ENCODE measurements around the gene ZIC1. TPM values are rescaled to one million over a fixed set of nuclear protein-coding genes. Genes with fewer than 3 reads are reported as not detected.

ZIC1 gene
- total and polyA plus RNA-seq, 2 of the 13 experiments (the other 11 are each of a cell fraction or from before 2014, with no cell fraction given): not detected

DNA sequence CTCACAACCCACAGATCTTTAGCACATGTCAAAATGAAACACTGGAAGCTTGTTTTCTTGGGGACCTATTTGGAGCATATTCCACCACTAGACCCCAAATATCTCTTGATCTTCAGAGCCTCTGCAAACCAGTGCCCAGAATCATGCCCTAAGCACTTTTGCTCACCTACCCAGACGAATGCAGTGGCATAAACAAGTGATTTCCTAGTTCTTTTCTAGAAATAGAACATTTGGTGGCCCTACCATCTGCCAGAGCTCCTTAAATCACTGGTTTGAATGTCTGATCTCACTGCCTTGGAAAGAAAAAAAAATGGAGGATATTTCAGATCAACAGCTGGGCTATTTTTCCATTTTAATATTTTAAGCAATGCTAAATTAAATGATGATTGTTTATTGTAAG is 8.2 kb upstream of the ZIC1 start:
- FAIRE-seq: no peak
- no peak overlapping the region for H3K9ac ChIP-seq (ENCODE audit: insufficient read depth, low read depth, low read length)
- ATAC-seq: no peak
- H3K36me3 ChIP-seq (replicated peaks in 1 of 2; ENCODE audit: control insufficient read depth in 1 of 2, insufficient read depth in 2 of 2, low read length in 2 of 2): no peaks in the 10 kb centered on the region
- CTCF ChIA-PET (ENCODE audit: low intra/inter-chr PET ratio, low total read pairs): no interaction called here
- BruUV-seq (replicated peaks): no TSS peak
- DNase-seq (ENCODE audit: low spot score): no peak
- no peak overlapping the region for H3K4me2 ChIP-seq (ENCODE audit: low read depth, low read length)
- H2AFZ ChIP-seq (ENCODE audit: low read length): no peak overlapping the region
- TF ChIP-seq, protein P1, sequence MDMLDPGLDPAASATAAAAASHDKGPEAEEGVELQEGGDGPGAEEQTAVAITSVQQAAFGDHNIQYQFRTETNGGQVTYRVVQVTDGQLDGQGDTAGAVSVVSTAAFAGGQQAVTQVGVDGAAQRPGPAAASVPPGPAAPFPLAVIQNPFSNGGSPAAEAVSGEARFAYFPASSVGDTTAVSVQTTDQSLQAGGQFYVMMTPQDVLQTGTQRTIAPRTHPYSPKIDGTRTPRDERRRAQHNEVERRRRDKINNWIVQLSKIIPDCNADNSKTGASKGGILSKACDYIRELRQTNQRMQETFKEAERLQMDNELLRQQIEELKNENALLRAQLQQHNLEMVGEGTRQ (IDR thresholded peaks at IDR 0.05; ENCODE audit: low read depth, low read length): no peak
- TF ChIP-seq, protein P1 (CRISPR knock-in tag; IDR thresholded peaks at IDR 0.05; ENCODE audit: borderline replicate concordance): no peak
- TF ChIP-seq MZF1 (CRISPR knock-in tag; IDR thresholded peaks at IDR 0.05; ENCODE audit: borderline replicate concordance) (no peak), ARNTL (CRISPR knock-in tag; IDR thresholded peaks at IDR 0.05) (no peak), STAT5B (CRISPR knock-in tag; IDR thresholded peaks at IDR 0.05) (no peak), SMAD1 (CRISPR knock-in tag; IDR thresholded peaks at IDR 0.05; ENCODE audit: borderline replicate concordance, low read depth) (no peak), RFX1 (IDR thresholded peaks at IDR 0.05) (no peak), ZNF274 (CRISPR knock-in tag; IDR thresholded peaks at IDR 0.05) (no peak), GTF2F1 (IDR thresholded peaks at IDR 0.05; ENCODE audit: low read length) (no peak), FOXK2 (IDR thresholded peaks at IDR 0.05) (no peak), ZIK1 (CRISPR knock-in tag; IDR thresholded peaks at IDR 0.05; ENCODE audit: borderline replicate concordance, low read depth) (no peak)
- no peaks in the 10 kb centered on the region for H3K79me2 ChIP-seq (ENCODE audit: insufficient read depth, low read length)
- H3K4me1 ChIP-seq (ENCODE audit: insufficient read depth, low read length): no peaks in the 10 kb centered on the region
- H3K9me3 ChIP-seq (ENCODE audit: low read length): no peaks in the 10 kb centered on the region
- POLR2A ChIA-PET: no interaction called here
- peaks cover 3 to 38% of the 10 kb centered on the region in 2 experiments; a peak in 4 of 5 replicates for H3K27me3 ChIP-seq (ENCODE audit: control insufficient read depth in 1 of 2, insufficient read depth in 2 of 2, low read length in 2 of 2)
- in situ Hi-C loops (cut with HindIII; ENCODE audit: extremely low pct_ligation_motif_present, low pct_unique_long_range_greater_than_20kb) (no loop called here), intact Hi-C loops (cut with micrococcal nuclease; ENCODE audit: unreplicated experiment) (no loop called here)
- WGBS (ENCODE audit: low lambda C conversion rate): 0% methylated on average over 1 of the region's 1 CpG
- H3K27ac ChIP-seq (ENCODE audit: extremely low read length, insufficient read depth, low read length): no peak overlapping the region
- no peak overlapping the region for H3K4me3 ChIP-seq (replicated peaks in 1 of 3; ENCODE audit: insufficient read depth in 1 of 3, low read depth in 2 of 3, low read length in 3 of 3)
- no peaks in the 10 kb centered on the region for H4K20me1 ChIP-seq (ENCODE audit: insufficient read depth, low read length)
